ENCODE results near the gene S100A8.

- TF ChIP-seq POLR2A (IDR thresholded peaks at IDR 0.05): no peak
- peak; percentile 82 to 96 (median 92) for TF ChIP-seq CTCF (IDR thresholded peaks at IDR 0.05)
Measured at GRCh38 chr1:153352523-153352922, 38.4 kb downstream of the S100A8 start.

Data from heart left ventricle (tissue), 13 donors.